Measurements from ENCODE around the gene COL27A1.

GRCh38 chr9:114168281-114169028 lies 13.1 kb downstream of the COL27A1 start:
- TF ChIP-seq, protein P1, sequence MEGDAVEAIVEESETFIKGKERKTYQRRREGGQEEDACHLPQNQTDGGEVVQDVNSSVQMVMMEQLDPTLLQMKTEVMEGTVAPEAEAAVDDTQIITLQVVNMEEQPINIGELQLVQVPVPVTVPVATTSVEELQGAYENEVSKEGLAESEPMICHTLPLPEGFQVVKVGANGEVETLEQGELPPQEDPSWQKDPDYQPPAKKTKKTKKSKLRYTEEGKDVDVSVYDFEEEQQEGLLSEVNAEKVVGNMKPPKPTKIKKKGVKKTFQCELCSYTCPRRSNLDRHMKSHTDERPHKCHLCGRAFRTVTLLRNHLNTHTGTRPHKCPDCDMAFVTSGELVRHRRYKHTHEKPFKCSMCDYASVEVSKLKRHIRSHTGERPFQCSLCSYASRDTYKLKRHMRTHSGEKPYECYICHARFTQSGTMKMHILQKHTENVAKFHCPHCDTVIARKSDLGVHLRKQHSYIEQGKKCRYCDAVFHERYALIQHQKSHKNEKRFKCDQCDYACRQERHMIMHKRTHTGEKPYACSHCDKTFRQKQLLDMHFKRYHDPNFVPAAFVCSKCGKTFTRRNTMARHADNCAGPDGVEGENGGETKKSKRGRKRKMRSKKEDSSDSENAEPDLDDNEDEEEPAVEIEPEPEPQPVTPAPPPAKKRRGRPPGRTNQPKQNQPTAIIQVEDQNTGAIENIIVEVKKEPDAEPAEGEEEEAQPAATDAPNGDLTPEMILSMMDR (IDR thresholded peaks at IDR 0.05): no peak
- no peak for TF ChIP-seq EZH2 (IDR thresholded peaks at IDR 0.05; ENCODE audit: borderline replicate concordance, insufficient read depth, low read depth, low read length, poor library complexity, severe bottlenecking)
